ENCODE data around the gene MOSMO.

GRCh38 chr16:22099256-22099975 lies 91.5 kb downstream of the MOSMO start:
- TF ChIP-seq EZH2 (IDR thresholded peaks at IDR 0.05) (no peak), POLR2AphosphoS5 (IDR thresholded peaks at IDR 0.05; ENCODE audit: low read depth, low read length) (no peak), CTCF (IDR thresholded peaks at IDR 0.05 in 2 of 3, conservative IDR thresholded peaks at IDR 0.05 in 1 of 3; ENCODE audit: borderline replicate concordance in 1 of 3, insufficient read depth in 1 of 3, low read depth in 2 of 3, low read length in 2 of 3) (no peak), CEBPB (IDR thresholded peaks at IDR 0.05; ENCODE audit: low read depth) (no peak), SIN3A (IDR thresholded peaks at IDR 0.05; ENCODE audit: low read depth) (no peak)
